ENCODE results near the gene CEP112. TPM values are rescaled to one million over a fixed set of nuclear protein-coding genes. Genes with fewer than 3 reads are reported as not detected.
"Not testable (repeated sequence)": the region's sequence is repeated elsewhere in the genome, so short reads cannot be mapped to it uniquely, and the experiment has no call there.

CEP112 gene
- total and polyA plus RNA-seq, 2 donors (not counting 3 experiments of a cell fraction or from before 2014, with no cell fraction given) = 1.5 to 25.3 TPM

GRCh38 chr17:65809366-65809765 is 382.6 kb downstream of the CEP112 start:
- Histone ChIP-seq H3K9me3 (replicated peaks; ENCODE audit: control insufficient read depth, insufficient read depth, low read length) (peaks cover 2% of the 10 kb centered on the region), H3K27me3 (ENCODE audit: control insufficient read depth in 2 of 2, insufficient read depth in 2 of 2, low read length in 2 of 2) (no peaks in the 10 kb centered on the region), H2AFZ (ENCODE audit: low read depth, low read length) (no peak overlapping the region), H3K9me1 (replicated peaks; ENCODE audit: control insufficient read depth, extremely low read depth, insufficient read depth, low read length) (no peaks in the 10 kb centered on the region), H3K4me3 (replicated peaks in 1 of 3; ENCODE audit: insufficient read depth in 1 of 3, low read depth in 1 of 3, low read length in 3 of 3) (no peak overlapping the region), H3K4me2 (ENCODE audit: insufficient read depth, low read length) (no peak overlapping the region), H3K4me1 (ENCODE audit: control insufficient read depth, extremely low read depth, insufficient read depth, low read length) (no peaks in the 10 kb centered on the region), H4K20me1 (replicated peaks; ENCODE audit: control insufficient read depth, extremely low read depth, insufficient read depth, low read length) (no peaks in the 10 kb centered on the region), H3K79me2 (ENCODE audit: control insufficient read depth, insufficient read depth, low read length) (no peaks in the 10 kb centered on the region), H3K9ac (replicated peaks; ENCODE audit: extremely low read depth, insufficient read depth, low read length) (no peak overlapping the region), H3K27ac (ENCODE audit: insufficient read depth, low read depth, low read length) (no peak overlapping the region), H3K36me3 (ENCODE audit: control insufficient read depth in 2 of 2, extremely low read depth in 1 of 2, insufficient read depth in 2 of 2, low read length in 2 of 2) (no peaks in the 10 kb centered on the region)
- BruUV-seq (replicated peaks) = no TSS peak
- TF ChIP-seq MYC (IDR thresholded peaks at IDR 0.05; ENCODE audit: low read depth, low read length) = no peak
- TF ChIP-seq POLR2A (IDR thresholded peaks at IDR 0.05; ENCODE audit: low read depth, low read length) = no peak
- no peak for TF ChIP-seq GATA2 (IDR thresholded peaks at IDR 0.05; ENCODE audit: insufficient read depth, insufficient read length, low read depth, low read length)
- TF ChIP-seq MAX (IDR thresholded peaks at IDR 0.05; ENCODE audit: insufficient read depth, insufficient read length) = no peak
- TF ChIP-seq POLR2AphosphoS5 (IDR thresholded peaks at IDR 0.05; ENCODE audit: insufficient read depth, low read depth, low read length) = no peak
- TF ChIP-seq JUN (IDR thresholded peaks at IDR 0.05; ENCODE audit: borderline replicate concordance, insufficient read depth, insufficient read length, low read depth) = no peak
- TF ChIP-seq FOS (IDR thresholded peaks at IDR 0.05; ENCODE audit: borderline replicate concordance, insufficient read depth, low read length) = no peak
- TF ChIP-seq CTCF (IDR thresholded peaks at IDR 0.05; ENCODE audit: extremely low read depth in 1 of 2, insufficient read depth in 1 of 2, low read depth in 1 of 2, low read length in 2 of 2) = no peak
- TF ChIP-seq EZH2 (IDR thresholded peaks at IDR 0.05; ENCODE audit: borderline replicate concordance, low read depth, low read length, severe bottlenecking) = no peak
- no peak for DNase-seq (ENCODE audit: low read depth, low spot score)
- ChIA-PET CTCF (interaction anchor here (1.0 kb wide), 1 partner anchor 58 kb away, joined by 3 read pairs; no protein-coding TSS in a partner anchor), POLR2A (no interaction called here)
- no peak for FAIRE-seq
- dilution Hi-C loops (cut with MboI; ENCODE audit: extremely low pct_ligation_motif_present, low sequenced_read_pairs) = no loop called here
- intact Hi-C loops (cut with micrococcal nuclease) = no loop called here

GRCh38 chr17:65808566-65808965 is 383.4 kb downstream of the CEP112 start:
- H3K79me2 ChIP-seq (ENCODE audit: control insufficient read depth, insufficient read depth, low read length); H3K4me1 ChIP-seq (ENCODE audit: control insufficient read depth, extremely low read depth, insufficient read depth, low read length); H3K27ac ChIP-seq (ENCODE audit: insufficient read depth, low read depth, low read length); H3K9ac ChIP-seq (replicated peaks; ENCODE audit: extremely low read depth, insufficient read depth, low read length); dilution Hi-C loops (cut with MboI; ENCODE audit: extremely low pct_ligation_motif_present, low sequenced_read_pairs); H3K27me3 ChIP-seq (ENCODE audit: control insufficient read depth in 2 of 2, insufficient read depth in 2 of 2, low read length in 2 of 2); CTCF ChIA-PET; BruUV-seq (replicated peaks); DNase-seq (ENCODE audit: low read depth, low spot score); H3K4me2 ChIP-seq (ENCODE audit: insufficient read depth, low read length); H3K9me3 ChIP-seq (replicated peaks; ENCODE audit: control insufficient read depth, insufficient read depth, low read length); H3K4me3 ChIP-seq (replicated peaks in 1 of 3; ENCODE audit: insufficient read depth in 1 of 3, low read depth in 1 of 3, low read length in 3 of 3); H3K36me3 ChIP-seq (ENCODE audit: control insufficient read depth in 2 of 2, extremely low read depth in 1 of 2, insufficient read depth in 2 of 2, low read length in 2 of 2); POLR2A ChIA-PET; FAIRE-seq; H3K9me1 ChIP-seq (replicated peaks; ENCODE audit: control insufficient read depth, extremely low read depth, insufficient read depth, low read length); H2AFZ ChIP-seq (ENCODE audit: low read depth, low read length); intact Hi-C loops (cut with micrococcal nuclease); H4K20me1 ChIP-seq (replicated peaks; ENCODE audit: control insufficient read depth, extremely low read depth, insufficient read depth, low read length): not testable (repeated sequence)

Measured in endothelial cell of umbilical vein (primary cell).